SIG-M5 treated with dmso at 0.1 percent for 504 hours (cell line): ENCODE measurements around the gene F11.
"Not testable (repeated sequence)": the region's sequence is repeated elsewhere in the genome, so short reads cannot be mapped to it uniquely, and the experiment has no call there.

ENCODE experiments used
- DNase-seq: peaks from one replicate; lab custom pipeline; 2025; ENCODE audit not compliant: unreplicated experiment; lab: John Stamatoyannopoulos, UW

Gene F11

DNA sequence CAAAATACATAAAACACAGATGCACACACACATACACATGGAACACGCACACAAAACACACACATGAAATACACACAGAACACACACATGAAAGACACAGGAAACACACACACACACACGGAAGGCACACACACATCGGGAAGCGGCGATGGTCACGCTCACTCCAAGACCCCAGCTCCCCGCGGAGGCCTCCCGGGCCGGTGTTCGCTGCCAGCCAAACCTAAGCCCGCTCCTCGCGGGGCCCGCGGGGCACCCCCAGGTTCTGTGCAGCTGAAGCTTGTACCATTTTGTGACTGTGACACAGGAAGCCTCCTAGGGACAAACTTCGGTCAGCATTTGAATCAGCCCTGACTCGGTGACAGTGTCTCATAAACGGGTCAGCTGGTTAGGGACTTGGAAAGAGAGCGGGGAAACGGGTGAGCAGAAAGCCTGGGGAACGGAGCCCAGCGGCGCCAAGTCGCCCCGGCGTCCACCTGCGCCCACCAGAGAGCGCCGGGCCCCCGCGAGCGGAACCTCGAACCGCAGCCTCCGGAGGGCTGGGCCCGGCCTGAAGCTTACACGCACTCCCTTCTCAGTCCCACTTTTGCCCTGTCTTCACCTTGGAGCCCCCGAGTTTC is 32.1 kb downstream of the F11 start:
- no peak for DNase-seq

GRCh38 chr4:186299291-186299690 is 33.3 kb downstream of the F11 start:
- DNase-seq, result no peak

DNA sequence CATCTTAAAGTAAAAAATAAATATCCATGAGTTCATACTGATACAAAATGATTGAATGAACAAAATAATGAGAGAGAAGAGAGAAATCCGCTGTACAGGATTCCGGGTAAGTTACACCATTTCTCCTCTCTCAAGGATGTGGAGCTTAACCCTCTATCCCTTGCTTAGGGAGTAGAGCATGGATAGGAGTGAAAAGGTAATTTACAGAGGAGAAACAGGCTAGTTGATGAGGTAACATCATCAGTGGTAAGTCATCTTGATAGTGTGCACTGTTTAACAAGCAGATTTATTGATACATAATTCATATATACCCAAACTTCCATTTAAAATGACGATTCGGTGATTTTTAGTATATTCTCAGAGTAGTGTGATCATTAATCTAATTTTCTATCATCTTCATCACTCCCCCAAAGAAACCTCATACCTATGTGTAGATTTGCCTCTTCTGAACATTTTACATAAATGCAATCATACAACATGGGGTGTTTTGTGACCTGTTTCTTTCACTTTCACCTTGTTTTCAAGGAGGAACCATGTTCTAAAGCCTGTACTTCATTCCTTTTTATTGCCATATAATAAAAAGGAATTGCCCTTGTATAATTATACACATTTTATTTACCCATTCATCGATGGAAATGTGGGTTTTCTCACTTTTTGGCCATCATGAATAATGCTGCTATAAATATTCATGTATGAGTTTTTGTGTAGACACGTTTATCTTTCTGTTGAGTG is 34.8 kb downstream of the F11 start:
- no peak for DNase-seq

DNA sequence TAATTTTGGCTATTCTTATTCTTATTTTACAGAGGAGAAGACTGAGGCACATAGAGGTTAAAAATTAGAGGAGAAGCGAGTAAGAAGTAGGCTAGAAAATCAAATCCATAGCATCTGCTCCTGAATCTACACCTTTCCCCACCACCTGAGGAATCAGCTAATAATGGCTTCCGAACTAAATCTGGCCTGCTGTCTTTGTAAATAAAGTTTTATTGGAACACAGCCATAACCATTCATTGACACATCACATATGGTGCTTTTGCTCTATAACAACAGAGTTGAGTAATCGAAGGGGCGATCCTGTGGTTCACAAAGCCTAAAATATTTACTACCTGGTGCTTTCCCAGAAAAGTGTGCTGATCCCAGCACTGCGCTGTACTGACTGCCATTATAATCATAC is 38.2 kb downstream of the F11 start:
- DNase-seq, result no peak

GRCh38 chr4:186304866-186305505 is 39.0 kb downstream of the F11 start:
- DNase-seq, result no peak

DNA sequence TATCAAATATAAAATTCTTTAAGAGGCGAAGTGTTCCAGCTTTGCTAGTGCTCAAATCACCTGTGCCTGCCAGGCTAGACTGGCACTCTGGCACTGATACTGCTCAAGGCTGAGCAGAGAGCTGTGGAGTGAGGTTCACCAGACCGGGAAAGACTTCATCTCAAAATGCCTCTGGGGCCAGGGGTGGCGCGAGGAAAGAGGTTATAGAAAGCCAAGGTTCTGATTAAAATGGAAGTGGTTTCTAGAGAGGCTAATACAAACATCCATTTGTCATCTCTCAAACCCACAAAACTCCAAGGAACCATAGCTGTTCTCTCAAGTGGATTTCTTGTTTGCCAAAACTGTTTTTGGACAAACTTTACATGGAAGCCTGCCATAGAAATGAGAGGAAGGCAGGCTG is 41.5 kb downstream of the F11 start:
- DNase-seq, result no peak

DNA sequence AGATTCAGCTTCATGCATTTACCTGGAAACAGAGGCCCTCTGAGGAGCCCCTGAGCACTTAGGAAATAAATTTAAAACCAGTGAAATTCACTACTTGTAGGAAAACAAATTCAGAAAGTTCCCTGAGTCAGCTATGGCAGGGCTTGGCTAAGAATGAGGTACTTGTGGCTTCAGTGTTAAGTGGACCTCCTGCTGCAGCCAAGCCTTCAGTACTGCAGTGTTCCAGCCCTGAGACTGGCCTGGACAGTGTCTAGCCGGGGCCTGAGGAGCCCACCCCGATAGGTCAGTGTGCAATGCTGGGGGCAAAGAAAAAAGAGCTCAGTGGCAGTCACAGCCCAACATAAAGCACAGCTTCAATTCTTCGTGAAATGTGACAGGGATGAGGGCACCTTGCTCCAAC is 41.9 kb downstream of the F11 start:
- no peak for DNase-seq

- no peak for DNase-seq
These were observed 52.5 kb downstream of the F11 start for GRCh38 chr4:186318481-186318880.

- DNase-seq, result not testable (repeated sequence)
These were observed 58.7 kb downstream of the F11 start for GRCh38 chr4:186324660-186325059.

- DNase-seq, result no peak
These were observed 60.4 kb downstream of the F11 start for GRCh38 chr4:186326391-186326790.

- DNase-seq, result no peak
These were observed 63.4 kb downstream of the F11 start for GRCh38 chr4:186329372-186329771.

DNA sequence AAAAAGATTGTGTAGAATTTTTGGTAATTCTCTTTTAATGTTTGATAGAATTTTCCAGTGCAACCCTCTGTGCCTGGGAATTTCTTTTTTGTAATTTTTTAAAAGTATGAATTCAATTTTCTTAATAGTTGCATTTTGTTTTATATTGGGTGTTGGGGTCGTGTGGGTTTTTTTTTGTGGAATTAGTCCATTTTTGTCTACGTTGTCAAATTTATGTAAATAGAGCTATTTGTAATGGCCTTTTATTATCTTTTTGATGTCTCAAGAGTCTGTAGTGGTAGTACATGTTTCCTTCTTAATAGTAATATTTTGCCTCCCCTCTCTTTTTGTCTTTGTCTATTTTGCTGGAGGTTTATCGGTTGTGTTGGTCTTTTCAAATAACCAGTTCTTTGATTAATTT is 64.4 kb downstream of the F11 start:
- no peak for DNase-seq

DNA sequence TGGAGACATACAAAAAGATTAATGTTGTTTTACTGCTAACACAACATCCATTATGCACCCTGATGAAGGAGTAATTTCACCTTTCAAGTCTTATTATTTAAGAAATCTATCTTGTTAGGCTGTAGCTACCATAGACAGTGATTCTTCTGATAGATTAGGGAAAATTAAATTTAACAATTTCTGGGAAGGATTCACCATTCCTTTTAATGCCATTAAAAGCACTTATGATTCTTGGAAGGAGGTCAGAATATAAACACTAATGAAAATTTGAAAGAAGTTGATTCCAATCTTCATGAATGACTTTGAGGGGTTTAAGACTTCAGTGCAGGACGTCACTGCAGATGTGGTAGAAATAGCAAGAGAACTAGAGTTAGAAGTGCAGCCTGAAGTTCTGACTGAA is 69.8 kb downstream of the F11 start:
- no peak for DNase-seq
